ENCODE results near the gene ZRANB3. TPM values are rescaled to one million over a fixed set of nuclear protein-coding genes. Genes with fewer than 3 reads are reported as not detected.

ZRANB3 gene
- polyA plus RNA-seq, 1 donor from 2014 or later: 3.8 TPM

DNA sequence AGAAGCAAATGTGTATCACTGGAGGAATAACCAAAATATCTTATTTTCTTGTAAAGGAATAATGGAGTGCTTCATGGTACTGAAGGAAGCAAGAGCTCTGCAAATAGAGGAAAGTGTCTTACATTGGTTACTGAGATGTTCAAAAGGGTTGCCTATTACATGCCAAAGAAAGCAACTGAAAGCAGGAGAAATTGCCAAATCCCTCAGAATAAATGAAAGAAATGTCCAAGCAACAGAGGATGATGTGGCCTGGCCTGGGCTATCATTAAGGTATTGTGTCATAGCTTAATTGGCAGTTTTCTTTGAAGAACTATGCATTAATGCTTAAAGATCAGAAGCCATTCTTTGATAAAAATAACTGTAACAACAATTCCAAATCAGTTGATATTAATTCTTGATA lies 305.2 kb downstream of the ZRANB3 start:
- Mint-ChIP-seq H3K36me3 (peaks cover 11% of the 10 kb centered on the region), H3K4me3 (no peak overlapping the region), H3K4me1 (no peaks in the 10 kb centered on the region), H3K9me3 (peaks cover 0 to 3% (median 2%) of the 10 kb centered on the region in 3 donors), H3K27ac (no peak overlapping the region), H3K27me3 (no peaks in the 10 kb centered on the region)

DNA sequence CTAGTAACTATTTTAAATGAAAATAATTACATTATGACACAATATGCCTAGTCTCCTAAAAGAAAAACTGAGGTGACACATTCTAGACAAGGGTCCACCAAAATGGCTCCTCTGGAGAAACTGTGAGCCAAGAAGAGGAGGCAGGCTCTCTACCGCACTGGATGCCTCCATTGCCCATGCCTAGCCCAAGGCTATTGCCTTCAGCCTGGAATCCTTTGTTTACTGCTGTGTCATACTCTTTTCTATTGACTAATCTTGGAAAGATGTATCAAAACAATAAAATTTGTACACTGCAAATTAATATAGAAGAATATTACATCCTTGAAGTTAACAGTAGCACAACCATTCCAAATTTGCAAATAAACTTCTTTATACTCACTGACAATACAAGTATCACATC lies 311.8 kb downstream of the ZRANB3 start:
- Mint-ChIP-seq H3K27ac (no peak overlapping the region), H3K4me1 (no peaks in the 10 kb centered on the region), H3K9me3 (peaks cover 0 to 2% (median 1%) of the 10 kb centered on the region in 3 donors), H3K27me3 (no peaks in the 10 kb centered on the region), H3K4me3 (no peak overlapping the region), H3K36me3 (peaks cover 18% of the 10 kb centered on the region)

GRCh38 chr2:135218426-135218825 lies 312.6 kb downstream of the ZRANB3 start:
- no peaks in the 10 kb centered on the region for H3K4me1 Mint-ChIP-seq
- H3K27me3 Mint-ChIP-seq: no peaks in the 10 kb centered on the region
- H3K27ac Mint-ChIP-seq: no peak overlapping the region
- peaks cover 16% of the 10 kb centered on the region for H3K36me3 Mint-ChIP-seq
- H3K4me3 Mint-ChIP-seq: no peak overlapping the region
- peaks cover 0 to 2% (median 1%) of the 10 kb centered on the region in 3 donors for H3K9me3 Mint-ChIP-seq

DNA sequence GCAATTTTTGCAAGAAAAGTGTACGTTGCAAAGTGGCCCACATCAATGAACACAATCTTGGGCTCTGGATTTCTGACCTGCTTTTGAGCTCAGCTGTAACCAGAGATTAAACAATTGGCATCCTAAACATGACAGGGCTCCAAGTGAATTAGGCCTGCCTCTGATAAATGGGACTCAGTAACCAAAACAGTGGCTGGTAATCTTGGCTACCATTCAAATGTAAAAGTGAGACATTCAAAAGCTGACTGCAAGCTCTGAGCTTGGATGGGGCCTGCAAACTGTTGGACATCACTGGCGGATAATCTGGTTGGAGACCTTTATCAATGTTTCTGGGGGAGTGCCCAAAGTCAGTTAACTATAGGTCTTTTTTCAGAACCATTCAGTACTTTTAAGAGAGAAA lies 318.3 kb downstream of the ZRANB3 start:
- Mint-ChIP-seq H3K36me3 (peaks cover 13% of the 10 kb centered on the region), H3K9me3 (peaks cover 0 to 3% (median 0%) of the 10 kb centered on the region in 3 donors), H3K27me3 (no peaks in the 10 kb centered on the region), H3K4me3 (no peak overlapping the region), H3K27ac (no peak overlapping the region), H3K4me1 (peaks cover 0 to 2% (median 2%) of the 10 kb centered on the region in 3 donors)

GRCh38 chr2:135208016-135208415 lies 323.0 kb downstream of the ZRANB3 start:
- Mint-ChIP-seq H3K27me3 (no peaks in the 10 kb centered on the region), H3K4me1 (peaks cover 0 to 3% (median 2%) of the 10 kb centered on the region in 3 donors), H3K27ac (no peak overlapping the region), H3K9me3 (peaks cover 0 to 2% (median 0%) of the 10 kb centered on the region in 3 donors), H3K4me3 (no peak overlapping the region), H3K36me3 (peaks cover 3% of the 10 kb centered on the region)

- no peak overlapping the region for H3K4me3 Mint-ChIP-seq
- no peak overlapping the region for H3K27ac Mint-ChIP-seq
- H3K4me1 Mint-ChIP-seq: peaks cover 0 to 2% (median 2%) of the 10 kb centered on the region in 3 donors
- H3K9me3 Mint-ChIP-seq: no peaks in the 10 kb centered on the region
- peaks cover 8% of the 10 kb centered on the region for H3K36me3 Mint-ChIP-seq
- no peaks in the 10 kb centered on the region for H3K27me3 Mint-ChIP-seq
Measured at GRCh38 chr2:135203944-135204343, 327.1 kb downstream of the ZRANB3 start.

GRCh38 chr2:135202751-135203150 lies 328.3 kb downstream of the ZRANB3 start:
- Mint-ChIP-seq H3K27ac (no peak overlapping the region), H3K4me3 (no peak overlapping the region), H3K27me3 (no peaks in the 10 kb centered on the region), H3K36me3 (peaks cover 9% of the 10 kb centered on the region), H3K4me1 (peaks cover 0 to 2% (median 0%) of the 10 kb centered on the region in 3 donors), H3K9me3 (no peaks in the 10 kb centered on the region)

GRCh38 chr2:135198481-135198880 lies 332.5 kb downstream of the ZRANB3 start:
- H3K4me1 Mint-ChIP-seq: no peaks in the 10 kb centered on the region
- peaks cover 0 to 4% (median 0%) of the 10 kb centered on the region in 3 donors for H3K9me3 Mint-ChIP-seq
- H3K27me3 Mint-ChIP-seq: no peaks in the 10 kb centered on the region
- no peak overlapping the region for H3K27ac Mint-ChIP-seq
- no peak overlapping the region for H3K4me3 Mint-ChIP-seq
- H3K36me3 Mint-ChIP-seq: peaks cover 7% of the 10 kb centered on the region

DNA sequence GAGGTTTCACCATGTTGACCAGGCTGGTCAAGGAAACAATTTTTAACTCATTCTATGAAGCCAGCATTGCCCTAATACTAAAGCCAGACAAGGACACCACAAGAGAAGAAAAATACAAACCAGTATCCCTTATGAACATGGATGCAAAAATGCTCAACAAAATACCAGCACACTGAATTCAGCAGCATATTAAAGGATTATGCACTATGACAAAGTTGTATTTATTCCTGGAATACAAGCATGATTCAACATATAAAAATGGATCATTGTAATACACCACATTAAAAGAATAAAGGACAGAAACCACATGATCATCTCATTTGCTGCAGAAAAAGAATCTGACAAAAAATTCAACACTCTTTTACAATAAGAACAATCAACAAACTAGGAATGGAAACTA lies 340.2 kb downstream of the ZRANB3 start:
- no peak overlapping the region for H3K27ac Mint-ChIP-seq
- no peaks in the 10 kb centered on the region for H3K4me1 Mint-ChIP-seq
- H3K36me3 Mint-ChIP-seq: peaks cover 2% of the 10 kb centered on the region
- H3K9me3 Mint-ChIP-seq: peaks cover 6 to 14% (median 11%) of the 10 kb centered on the region in 3 donors
- H3K4me3 Mint-ChIP-seq: no peak overlapping the region
- H3K27me3 Mint-ChIP-seq: no peaks in the 10 kb centered on the region

DNA sequence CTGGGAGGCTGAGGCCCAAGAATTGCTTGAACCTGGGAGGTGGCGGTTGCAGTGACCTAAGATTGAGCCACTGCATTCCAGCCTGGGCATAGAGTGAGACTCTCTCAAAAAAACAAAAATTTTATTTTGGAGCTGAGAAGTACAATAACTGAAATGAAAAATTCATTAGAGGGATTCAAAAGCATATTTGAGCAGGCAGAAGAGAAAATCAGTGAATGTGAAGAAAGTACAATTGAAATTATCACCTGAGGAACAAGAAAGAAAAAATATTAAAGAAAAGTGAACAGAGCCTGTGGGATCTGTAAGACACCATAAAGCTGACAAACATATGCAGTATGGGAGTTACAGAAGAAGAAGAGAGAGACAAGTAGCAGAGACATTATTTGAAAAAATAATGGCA lies 341.9 kb downstream of the ZRANB3 start:
- no peaks in the 10 kb centered on the region for H3K27me3 Mint-ChIP-seq
- H3K9me3 Mint-ChIP-seq: peaks cover 6 to 12% (median 11%) of the 10 kb centered on the region in 3 donors
- H3K4me1 Mint-ChIP-seq: no peaks in the 10 kb centered on the region
- H3K27ac Mint-ChIP-seq: no peak overlapping the region
- peaks cover 2% of the 10 kb centered on the region for H3K36me3 Mint-ChIP-seq
- H3K4me3 Mint-ChIP-seq: no peak overlapping the region

DNA sequence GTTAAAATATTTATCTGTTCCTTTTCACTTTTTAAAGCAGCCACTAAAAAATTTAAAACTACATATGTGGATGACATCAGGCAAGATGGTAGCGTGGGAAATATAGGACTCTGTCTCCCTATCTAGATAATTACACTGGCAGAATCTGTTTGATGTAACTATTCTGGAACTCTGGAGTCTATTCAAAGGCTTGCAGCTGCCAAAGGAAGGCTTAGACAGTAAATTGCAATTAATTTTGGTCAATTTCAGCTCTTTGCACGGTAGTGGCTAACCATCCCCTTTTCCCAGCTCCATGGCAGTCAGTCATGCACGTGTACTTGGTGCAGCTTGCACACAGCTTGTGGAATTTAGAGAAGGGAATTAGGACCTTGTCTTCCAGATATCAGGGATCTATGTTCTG lies 343.7 kb downstream of the ZRANB3 start:
- Mint-ChIP-seq H3K27ac (no peak overlapping the region), H3K27me3 (no peaks in the 10 kb centered on the region), H3K9me3 (peaks cover 6 to 11% (median 10%) of the 10 kb centered on the region in 3 donors), H3K4me1 (no peaks in the 10 kb centered on the region), H3K4me3 (no peak overlapping the region), H3K36me3 (peaks cover 2% of the 10 kb centered on the region)

GRCh38 chr2:135186054-135186453 lies 345.0 kb downstream of the ZRANB3 start:
- H3K9me3 Mint-ChIP-seq: peaks cover 3 to 10% (median 9%) of the 10 kb centered on the region in 3 donors
- H3K4me3 Mint-ChIP-seq: no peak overlapping the region
- no peaks in the 10 kb centered on the region for H3K4me1 Mint-ChIP-seq
- H3K36me3 Mint-ChIP-seq: peaks cover 4% of the 10 kb centered on the region
- H3K27me3 Mint-ChIP-seq: no peaks in the 10 kb centered on the region
- no peak overlapping the region for H3K27ac Mint-ChIP-seq

DNA sequence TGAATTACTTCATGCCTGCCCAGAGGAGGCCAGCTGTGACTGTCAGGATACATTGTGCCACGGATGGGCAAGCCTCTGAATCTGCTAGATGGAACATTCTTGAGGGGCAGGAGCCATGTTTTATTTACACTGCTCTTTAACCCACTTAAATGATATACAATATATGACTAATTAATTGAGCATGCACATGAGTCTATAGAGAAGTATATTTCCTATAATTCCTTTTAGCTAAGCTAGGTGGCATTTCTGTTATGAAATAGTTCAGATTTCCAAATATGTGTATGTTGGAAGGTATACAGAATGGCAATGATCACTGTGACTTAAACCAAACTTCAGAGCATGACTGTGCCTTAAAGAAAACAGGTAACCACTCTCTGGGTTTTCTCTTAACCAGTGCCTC lies 347.2 kb downstream of the ZRANB3 start:
- peaks cover 0 to 4% (median 3%) of the 10 kb centered on the region in 3 donors for H3K9me3 Mint-ChIP-seq
- no peak overlapping the region for H3K27ac Mint-ChIP-seq
- no peak overlapping the region for H3K4me3 Mint-ChIP-seq
- peaks cover 0 to 2% (median 0%) of the 10 kb centered on the region in 3 donors for H3K4me1 Mint-ChIP-seq
- no peaks in the 10 kb centered on the region for H3K27me3 Mint-ChIP-seq
- H3K36me3 Mint-ChIP-seq: peaks cover 2% of the 10 kb centered on the region

GRCh38 chr2:135182601-135183000 lies 348.4 kb downstream of the ZRANB3 start:
- no peak overlapping the region for H3K27ac Mint-ChIP-seq
- H3K36me3 Mint-ChIP-seq: peaks cover 4% of the 10 kb centered on the region
- peaks cover 0 to 2% (median 1%) of the 10 kb centered on the region in 3 donors for H3K9me3 Mint-ChIP-seq
- no peak overlapping the region for H3K4me3 Mint-ChIP-seq
- no peaks in the 10 kb centered on the region for H3K27me3 Mint-ChIP-seq
- H3K4me1 Mint-ChIP-seq: peaks cover 0 to 2% (median 0%) of the 10 kb centered on the region in 3 donors

GRCh38 chr2:135182190-135182589 lies 348.8 kb downstream of the ZRANB3 start:
- Mint-ChIP-seq H3K4me1 (peaks cover 0 to 2% (median 0%) of the 10 kb centered on the region in 3 donors), H3K27ac (no peak overlapping the region), H3K9me3 (peaks cover 0 to 1% (median 0%) of the 10 kb centered on the region in 3 donors), H3K27me3 (no peaks in the 10 kb centered on the region), H3K4me3 (no peak overlapping the region), H3K36me3 (peaks cover 6% of the 10 kb centered on the region)

- H3K4me1 Mint-ChIP-seq: peaks cover 0 to 2% (median 0%) of the 10 kb centered on the region in 3 donors
- peaks cover 20% of the 10 kb centered on the region for H3K36me3 Mint-ChIP-seq
- no peak overlapping the region for H3K27ac Mint-ChIP-seq
- no peaks in the 10 kb centered on the region for H3K27me3 Mint-ChIP-seq
- no peak overlapping the region for H3K4me3 Mint-ChIP-seq
- H3K9me3 Mint-ChIP-seq: peaks cover 2 to 5% (median 3%) of the 10 kb centered on the region in 3 donors
Measured at GRCh38 chr2:135179689-135180088, 351.3 kb downstream of the ZRANB3 start.

Data from IgD-negative memory B cell (primary cell).